DOHH2 (cell line): ENCODE data around the gene ARAP3.

ENCODE experiments used
- CTCF ChIP-seq: fragments of 200-600 bp; sonication (generic); IDR thresholded peaks from one replicate; pipeline ENCODE4 v1.5.1; 2014; ENCODE audit warnings: antibody characterized with exemption, mild to moderate bottlenecking, low read depth, low read length; ENCODE audit not compliant: poor library complexity, severe bottlenecking
- EZH2phosphoT487 ChIP-seq: fragments of 200-600 bp; sonication (generic); IDR thresholded peaks from 2 replicates; pipeline ENCODE4 v1.6.1; 2017; ENCODE audit warnings: borderline replicate concordance, mild to moderate bottlenecking, antibody characterized with exemption, low read length, moderate library complexity, mixed read lengths

- no peak for TF ChIP-seq CTCF
- TF ChIP-seq EZH2phosphoT487, result no peak
Observed at GRCh38 chr5:141675672-141676071, 6.4 kb downstream of the ARAP3 start.
